HUES6 (cell line): ENCODE results near the gene CDYL.

Source experiments
- H3K27ac ChIP-seq: 2 replicates; pipeline ENCODE4 v1.7.0; 2013; ENCODE audit warnings: low read depth, mild to moderate bottlenecking, low read length, inconsistent platforms
- H3K27me3 ChIP-seq: 2 replicates; pipeline ENCODE4 v1.6.1; 2013; ENCODE audit warnings: low read length; ENCODE audit not compliant: control insufficient read depth, insufficient read depth
- H3K36me3 ChIP-seq: 2 replicates; pipeline ENCODE4 v1.6.1; 2013; ENCODE audit warnings: low read length; ENCODE audit not compliant: control insufficient read depth, insufficient read depth
- H3K4me1 ChIP-seq: 2 replicates; pipeline ENCODE4 v1.6.1; 2013; ENCODE audit warnings: low read length; ENCODE audit not compliant: control insufficient read depth, insufficient read depth
- H3K4me3 ChIP-seq: 2 replicates; pipeline ENCODE4 v1.5.1; 2013; ENCODE audit warnings: low read depth, low read length
- H3K9ac ChIP-seq: one replicate; pipeline ENCODE4 v1.6.1; 2013; ENCODE audit warnings: mild to moderate bottlenecking, low read length
- H3K9me3 ChIP-seq: 2 replicates; pipeline ENCODE4 v1.6.1; 2013; ENCODE audit warnings: low read depth, low read length; ENCODE audit not compliant: control insufficient read depth, insufficient read depth

Gene CDYL

GRCh38 chr6:4774296-4774695 is 1.9 kb upstream of the CDYL start:
- Histone ChIP-seq H3K27ac (no peak overlapping the region; the same call in 1 of the 2 replicates), H3K9ac (peak overlapping the region; percentile 96), H3K4me1 (peaks cover 19% of the 10 kb centered on the region), H3K9me3 (peaks cover 9% of the 10 kb centered on the region; the same call in 1 of the 2 replicates), H3K4me3 (peak overlapping the region; percentile 98), H3K36me3 (no peaks in the 10 kb centered on the region), H3K27me3 (peaks cover 37% of the 10 kb centered on the region)

DNA sequence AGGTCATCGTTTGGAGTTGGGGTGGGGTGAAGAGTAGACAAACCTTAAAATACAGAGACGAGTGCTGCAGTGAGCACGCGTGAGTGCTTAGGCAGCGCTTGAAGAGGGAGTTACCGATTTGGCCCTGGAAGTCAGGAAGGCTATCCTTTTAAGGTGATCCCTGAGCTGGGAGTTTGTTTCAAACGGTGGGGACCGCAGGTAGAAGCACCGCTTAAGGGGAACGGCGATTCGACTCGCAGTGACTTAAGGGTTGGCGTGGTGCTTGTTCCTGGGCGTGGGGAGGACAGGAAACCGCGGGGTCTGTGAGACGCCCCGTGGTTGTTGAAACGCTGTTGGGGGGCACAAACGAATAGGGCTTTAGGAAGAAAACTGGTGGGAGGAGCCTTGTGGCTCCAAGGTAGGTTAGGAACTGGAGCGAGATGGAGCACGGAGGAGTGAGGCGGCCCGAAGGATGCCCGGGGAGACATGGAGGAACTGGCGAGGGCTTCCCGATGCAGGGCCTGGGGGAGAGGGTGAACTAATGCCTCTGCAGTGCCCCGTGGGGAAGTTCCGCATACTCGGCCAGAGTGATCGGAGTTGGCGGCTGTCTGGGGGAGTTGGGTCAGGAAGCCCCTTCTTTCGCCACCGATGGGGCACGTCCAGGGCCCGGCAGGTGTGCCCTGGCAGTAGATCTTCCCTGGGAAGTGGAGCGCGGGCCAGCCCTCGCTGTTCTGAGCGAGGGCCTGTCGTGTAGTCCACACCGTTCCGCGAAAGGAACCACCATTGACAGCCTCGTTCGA is 1.3 kb upstream of the CDYL start:
- Histone ChIP-seq H3K9ac (peak overlapping the region; percentile 96), H3K27ac (peak overlapping the region; percentile 0; the same call in 1 of the 2 replicates), H3K9me3 (peaks cover 9% of the 10 kb centered on the region; the same call in 1 of the 2 replicates), H3K27me3 (peaks cover 43% of the 10 kb centered on the region), H3K4me1 (peaks cover 25% of the 10 kb centered on the region), H3K4me3 (peak overlapping the region; percentile 98), H3K36me3 (no peaks in the 10 kb centered on the region)

- peak overlapping the region; percentile 98 for H3K4me3 ChIP-seq
- H3K27me3 ChIP-seq = peaks cover 47% of the 10 kb centered on the region
- H3K36me3 ChIP-seq = no peaks in the 10 kb centered on the region
- H3K9ac ChIP-seq = peak overlapping the region; percentile 96
- peaks cover 9% of the 10 kb centered on the region; the same call in 1 of the 2 replicates for H3K9me3 ChIP-seq
- peak overlapping the region; percentile 0; the same call in 1 of the 2 replicates for H3K27ac ChIP-seq
- H3K4me1 ChIP-seq = peaks cover 29% of the 10 kb centered on the region
These were observed 592 bp upstream of the CDYL start for GRCh38 chr6:4775494-4776130.

DNA sequence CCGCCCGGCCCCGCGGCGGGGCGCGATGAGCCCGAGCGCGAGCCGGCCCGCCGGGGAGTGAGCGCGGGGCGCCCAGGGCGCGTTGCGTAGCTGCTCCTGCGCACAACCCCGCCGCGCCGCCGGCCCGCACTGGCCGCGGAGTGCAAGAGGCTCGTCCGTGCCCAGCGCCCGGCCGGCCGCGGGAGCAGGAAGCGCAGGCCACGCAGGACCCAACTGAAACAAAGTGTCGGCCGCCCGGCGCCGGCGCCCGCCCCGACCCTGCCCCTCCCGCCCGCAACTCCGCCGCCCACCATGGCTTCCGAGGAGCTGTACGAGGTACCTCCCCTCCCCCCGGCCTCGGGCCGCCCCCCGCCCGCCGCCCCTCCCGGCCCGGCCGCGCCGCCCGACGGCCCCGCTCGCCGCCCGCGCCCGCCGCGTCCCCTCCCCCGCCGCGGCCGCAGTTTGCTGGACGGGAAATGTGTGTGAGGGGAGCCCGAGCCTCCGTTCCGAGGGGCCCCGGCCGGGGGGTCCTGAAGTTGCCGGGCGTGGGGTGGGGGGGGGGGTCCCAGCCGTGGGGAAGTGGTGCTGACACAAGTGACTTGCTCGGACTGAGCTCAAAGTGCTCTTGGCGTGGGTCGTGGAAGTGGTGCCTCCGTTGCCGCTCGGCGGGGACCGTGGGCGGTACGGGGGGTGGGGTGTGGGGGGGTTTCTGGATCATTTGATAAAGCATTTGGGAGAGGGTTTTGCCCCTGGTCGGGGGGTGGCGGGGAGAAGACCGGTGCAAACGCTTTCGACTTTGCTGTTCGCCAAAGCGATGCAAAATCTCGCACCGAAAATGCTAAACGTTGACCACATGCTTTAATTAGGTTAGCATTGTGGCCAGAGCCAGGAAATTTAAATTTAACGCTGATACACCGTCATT is 539 bp downstream of the CDYL start:
- Histone ChIP-seq H3K27ac (no peak overlapping the region), H3K36me3 (no peaks in the 10 kb centered on the region), H3K4me3 (peak overlapping the region; percentile 72), H3K9ac (peak overlapping the region; percentile 75), H3K9me3 (peaks cover 9% of the 10 kb centered on the region; the same call in 1 of the 2 replicates), H3K27me3 (peaks cover 57% of the 10 kb centered on the region), H3K4me1 (peaks cover 33% of the 10 kb centered on the region)

DNA sequence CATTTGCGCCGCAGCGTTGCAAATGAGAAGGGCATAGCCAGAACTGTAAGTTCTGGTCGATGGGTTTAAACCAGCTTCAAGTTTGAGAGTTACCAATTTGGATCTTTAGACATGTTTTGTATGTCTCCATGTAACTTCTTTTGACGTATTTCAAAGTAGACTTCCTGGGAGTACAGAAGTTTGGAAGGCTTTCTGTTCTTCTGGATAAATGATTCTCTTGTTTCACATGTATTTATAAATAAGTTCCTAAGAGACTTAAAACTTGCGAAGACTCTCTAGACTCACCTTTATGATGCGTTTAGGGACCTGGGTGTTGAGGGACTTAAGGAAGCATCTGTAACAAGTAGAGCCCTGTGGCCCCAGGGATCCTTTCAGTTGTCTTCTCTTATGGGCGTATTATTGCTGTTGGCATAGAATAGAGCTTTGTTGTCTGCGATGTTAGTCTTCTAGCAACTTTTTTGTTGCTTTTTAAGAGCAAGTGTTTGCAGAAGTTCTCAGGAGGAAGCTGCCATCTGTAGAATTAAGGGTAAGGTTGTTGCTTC is 1.3 kb downstream of the CDYL start:
- Histone ChIP-seq H3K4me1 (peaks cover 26% of the 10 kb centered on the region), H3K36me3 (no peaks in the 10 kb centered on the region; the same call in 1 of the 2 replicates), H3K9ac (peak overlapping the region; percentile 61), H3K9me3 (peaks cover 9% of the 10 kb centered on the region; the same call in 1 of the 2 replicates), H3K27ac (no peak overlapping the region), H3K4me3 (peak overlapping the region; percentile 72), H3K27me3 (peaks cover 61% of the 10 kb centered on the region)

DNA sequence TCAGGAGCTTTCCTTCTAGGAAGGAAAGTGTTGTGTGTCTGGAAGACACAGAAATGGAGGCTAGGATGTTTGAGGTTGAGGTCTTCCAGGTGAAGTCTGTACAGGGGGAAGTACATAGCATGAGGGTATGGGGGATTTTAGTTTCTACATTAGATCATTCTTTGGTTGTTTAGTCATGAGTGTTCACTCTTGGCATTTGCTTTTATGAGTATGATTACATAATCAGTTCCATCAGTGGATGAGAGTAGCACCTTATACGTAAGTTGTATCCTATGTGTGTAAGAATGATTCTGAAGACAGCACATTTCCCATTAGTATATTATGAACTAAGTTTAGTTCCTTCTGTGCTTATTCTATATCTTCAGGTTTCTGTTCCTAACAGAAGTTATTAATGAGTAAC is 1.9 kb downstream of the CDYL start:
- H3K36me3 ChIP-seq = no peaks in the 10 kb centered on the region; the same call in 1 of the 2 replicates
- H3K4me1 ChIP-seq = peaks cover 25% of the 10 kb centered on the region
- peak overlapping the region; percentile 72; the same call in 1 of the 2 replicates for H3K4me3 ChIP-seq
- peaks cover 61% of the 10 kb centered on the region for H3K27me3 ChIP-seq
- no peak overlapping the region for H3K9ac ChIP-seq
- no peak overlapping the region for H3K27ac ChIP-seq
- H3K9me3 ChIP-seq = peaks cover 9% of the 10 kb centered on the region; the same call in 1 of the 2 replicates

GRCh38 chr6:4780360-4780812 is 4.2 kb downstream of the CDYL start:
- Histone ChIP-seq H3K4me3 (no peak overlapping the region), H3K4me1 (peaks cover 25% of the 10 kb centered on the region), H3K27me3 (peaks cover 67% of the 10 kb centered on the region), H3K9ac (no peak overlapping the region), H3K36me3 (no peaks in the 10 kb centered on the region; the same call in 1 of the 2 replicates), H3K9me3 (peaks cover 16% of the 10 kb centered on the region; the same call in 1 of the 2 replicates), H3K27ac (no peak overlapping the region)

DNA sequence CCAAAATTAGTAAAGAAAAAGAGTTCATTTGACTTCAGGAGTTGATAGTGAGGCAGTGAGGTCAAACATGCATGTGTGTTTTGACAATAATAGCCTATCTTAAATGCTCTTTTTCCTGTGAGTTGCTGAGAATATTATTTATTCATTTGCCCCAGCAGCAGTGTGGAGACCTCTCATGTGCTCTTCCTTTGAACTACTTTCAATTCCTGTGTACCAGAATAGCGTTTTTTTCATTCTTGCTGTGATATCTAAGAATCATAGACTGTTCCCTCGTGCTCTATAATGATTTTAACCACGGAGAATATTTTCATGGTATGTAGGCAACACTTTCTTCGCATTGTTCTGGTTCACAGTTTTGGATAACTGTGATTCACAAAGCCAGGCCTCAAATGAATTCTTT is 5.2 kb downstream of the CDYL start:
- H3K27me3 ChIP-seq = peaks cover 77% of the 10 kb centered on the region

DNA sequence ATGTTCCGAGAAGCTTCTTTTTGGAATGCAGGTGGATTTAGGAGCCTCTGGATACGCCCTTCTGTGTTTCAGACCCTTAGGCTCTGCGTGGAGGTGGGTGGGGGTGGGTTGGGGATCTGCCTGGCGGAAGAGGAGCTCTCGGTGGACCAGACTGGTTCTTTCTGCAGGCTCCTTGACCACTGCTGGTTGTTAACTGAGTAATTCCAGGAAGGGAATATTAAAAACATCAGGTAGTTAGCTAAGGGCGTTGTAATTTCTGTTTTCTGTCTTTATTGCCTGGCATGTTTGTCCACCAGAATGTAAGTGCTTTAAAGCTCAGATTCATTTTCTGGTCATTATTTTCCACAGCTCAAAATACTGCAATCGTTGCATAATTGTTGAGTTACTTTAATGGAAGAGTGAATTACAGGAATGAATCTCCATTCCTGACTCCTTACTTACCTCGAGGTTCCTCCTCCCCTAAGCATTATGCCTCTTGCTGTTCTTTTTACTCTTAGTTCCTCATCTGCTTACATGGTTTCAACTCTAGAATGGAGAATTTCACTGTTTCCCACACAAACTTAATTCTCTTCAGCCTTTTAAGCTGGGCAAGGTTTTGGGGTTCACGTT is 5.9 kb downstream of the CDYL start:
- Histone ChIP-seq H3K9ac (no peak overlapping the region), H3K36me3 (no peaks in the 10 kb centered on the region; the same call in 1 of the 2 replicates), H3K27me3 (peaks cover 82% of the 10 kb centered on the region), H3K9me3 (peaks cover 16% of the 10 kb centered on the region; the same call in 1 of the 2 replicates), H3K4me3 (no peak overlapping the region), H3K27ac (no peak overlapping the region), H3K4me1 (peaks cover 41% of the 10 kb centered on the region)

More for the DNA sequence above, 5.2 kb downstream of the CDYL start:
- H3K9me3 ChIP-seq = peaks cover 16% of the 10 kb centered on the region; the same call in 1 of the 2 replicates
- no peak overlapping the region for H3K27ac ChIP-seq
- no peak overlapping the region for H3K4me3 ChIP-seq
- H3K9ac ChIP-seq = no peak overlapping the region
- no peaks in the 10 kb centered on the region; the same call in 1 of the 2 replicates for H3K36me3 ChIP-seq
- peaks cover 34% of the 10 kb centered on the region for H3K4me1 ChIP-seq

DNA sequence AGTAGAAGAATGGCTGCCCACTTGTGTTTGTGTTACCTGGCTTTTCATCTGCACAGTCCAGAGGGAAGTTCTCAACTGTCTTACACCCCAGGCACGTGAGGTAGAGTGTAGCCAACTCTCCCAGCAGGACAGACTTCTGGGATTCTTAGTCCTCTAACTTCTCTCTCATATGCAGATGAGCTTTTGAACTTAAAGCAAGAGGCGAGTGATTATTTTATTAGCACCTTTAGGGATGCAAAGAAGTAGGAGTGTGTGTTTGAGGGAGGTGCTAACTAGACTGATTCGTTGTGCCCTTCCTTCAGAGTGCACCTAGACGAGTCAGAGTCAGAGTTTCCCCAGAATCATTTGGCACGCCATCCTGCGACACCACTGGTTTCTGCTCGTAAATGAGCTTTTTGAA is 10.8 kb downstream of the CDYL start:
- peaks cover 37% of the 10 kb centered on the region for H3K4me1 ChIP-seq
- peaks cover 8% of the 10 kb centered on the region; the same call in 1 of the 2 replicates for H3K9me3 ChIP-seq

More for the DNA sequence above, 10.8 kb downstream of the CDYL start:
- no peak overlapping the region for H3K9ac ChIP-seq
- H3K36me3 ChIP-seq = no peaks in the 10 kb centered on the region; the same call in 1 of the 2 replicates
- peaks cover 52% of the 10 kb centered on the region for H3K27me3 ChIP-seq
- 0 out of 2 replicates have a peak overlapping the region, but pooled peaks have one; percentile 10 for H3K4me3 ChIP-seq
- no peak overlapping the region for H3K27ac ChIP-seq
